Thoracic aorta (tissue), 2 donors: ENCODE measurements around the gene LGALS7. TPM values are rescaled to one million over a fixed set of nuclear protein-coding genes. Genes with fewer than 3 reads are reported as not detected.
"Not testable (repeated sequence)": the region's sequence is repeated elsewhere in the genome, so short reads cannot be mapped to it uniquely, and the experiment has no call there.

Source experiments
- ATAC-seq: fragments of 150-250 bp; one replicate; pipeline ENCODE4 v1.8.0; 2017; ENCODE audit warnings: low read depth; ENCODE audit not compliant: insufficient number of reproducible peaks, low FRiP score
- DNase-seq: peaks from one replicate; pipeline ENCODE4 v3.0.0-alpha.2; 2020; ENCODE audit warnings: low spot score
- H3K27ac ChIP-seq, 2 donors: fragments of 200-600 bp; sonication (generic); 1 replicate in 1 of 2; 2 replicates in 1 of 2; pipeline ENCODE4 v1.5.1; 2016; ENCODE audit warnings: mild to moderate bottlenecking in 2 of 2, moderate library complexity in 2 of 2
- H3K27me3 ChIP-seq: fragments of 200-600 bp; sonication (generic); replicated peaks from 2 replicates; pipeline ENCODE4 v1.6.0; 2016; ENCODE audit warnings: mild to moderate bottlenecking; ENCODE audit not compliant: insufficient read depth
- H3K36me3 ChIP-seq: fragments of 200-600 bp; sonication (generic); one replicate; pipeline ENCODE4 v1.5.1; 2016
- H3K4me1 ChIP-seq, 2 donors: fragments of 200-600 bp; sonication (generic); 1 replicate in 1 of 2; 2 replicates in 1 of 2; pipeline versions ENCODE4 v1.5.1 to v1.6.0; 2016; ENCODE audit warnings: low read depth in 2 of 2, mild to moderate bottlenecking in 1 of 2; ENCODE audit not compliant: control insufficient read depth in 1 of 2
- H3K4me3 ChIP-seq: fragments of 200-600 bp; sonication (generic); 2 replicates; pipeline ENCODE4 v1.5.1; 2016; ENCODE audit warnings: mild to moderate bottlenecking
- H3K9me3 ChIP-seq: fragments of 200-600 bp; sonication (generic); 2 replicates; pipeline ENCODE4 v1.5.1; 2016
- CTCF ChIP-seq: fragments of 200-600 bp; sonication (generic); IDR thresholded peaks from one replicate; pipeline ENCODE4 v1.5.1; 2019; ENCODE audit warnings: antibody characterized with exemption
- total RNA-seq, 2 donors: library from RNA; depleted of rRNA; stranded (reverse); fragments of >200 nt; gene quantifications; one replicate each; pipeline versions ENCODE4 v1.1.0 to v1.2.3, GENCODE V29; 2016

Gene LGALS7
- total RNA-seq, 2 donors from 2014 or later, result not detected

GRCh38 chr19:38796154-38796553 lies 22.8 kb upstream of the LGALS7 start:
- H3K9me3 ChIP-seq, result no peaks in the 10 kb centered on the region
- DNase-seq, result no peak
- H3K27ac ChIP-seq, result no peak overlapping the region
- no peak for TF ChIP-seq CTCF
- ATAC-seq, result no peak
- peaks cover 0 to 3% of the 10 kb centered on the region in 2 donors for H3K4me1 ChIP-seq
- H3K36me3 ChIP-seq, result no peaks in the 10 kb centered on the region
- H3K27me3 ChIP-seq, result no peaks in the 10 kb centered on the region
- H3K4me3 ChIP-seq, result no peak overlapping the region

GRCh38 chr19:38795549-38795948 lies 22.2 kb upstream of the LGALS7 start:
- no peak for ATAC-seq
- DNase-seq, result no peak
- no peak for TF ChIP-seq CTCF
- Histone ChIP-seq H3K9me3 (no peaks in the 10 kb centered on the region), H3K27me3 (no peaks in the 10 kb centered on the region), H3K36me3 (no peaks in the 10 kb centered on the region), H3K27ac (no peak overlapping the region), H3K4me3 (no peak overlapping the region), H3K4me1 (peaks cover 0 to 3% of the 10 kb centered on the region in 2 donors)

- Histone ChIP-seq H3K36me3 (no peaks in the 10 kb centered on the region), H3K27me3 (no peaks in the 10 kb centered on the region), H3K9me3 (no peaks in the 10 kb centered on the region), H3K4me1 (peaks cover 0 to 3% of the 10 kb centered on the region in 2 donors), H3K4me3 (no peak overlapping the region), H3K27ac (no peak overlapping the region)
- no peak for TF ChIP-seq CTCF
- no peak for ATAC-seq
- no peak for DNase-seq
Observed at GRCh38 chr19:38793671-38794070, 20.4 kb upstream of the LGALS7 start.

- peaks cover 0 to 3% of the 10 kb centered on the region in 2 donors for H3K4me1 ChIP-seq
- H3K27me3 ChIP-seq, result no peaks in the 10 kb centered on the region
- no peak overlapping the region for H3K27ac ChIP-seq
- TF ChIP-seq CTCF, result no peak
- no peak for ATAC-seq
- DNase-seq, result no peak
- no peaks in the 10 kb centered on the region for H3K9me3 ChIP-seq
- no peaks in the 10 kb centered on the region for H3K36me3 ChIP-seq
- no peak overlapping the region for H3K4me3 ChIP-seq
Observed at GRCh38 chr19:38793177-38793576, 19.9 kb upstream of the LGALS7 start.

- TF ChIP-seq CTCF, result peak; percentile 23
- no peak overlapping the region for H3K27ac ChIP-seq
- H3K27me3 ChIP-seq, result no peaks in the 10 kb centered on the region
- ATAC-seq, result no peak
- peaks cover 0 to 3% of the 10 kb centered on the region in 2 donors for H3K4me1 ChIP-seq
- no peaks in the 10 kb centered on the region for H3K36me3 ChIP-seq
- no peaks in the 10 kb centered on the region for H3K9me3 ChIP-seq
- DNase-seq, result no peak
- peak overlapping the region; percentile 66 for H3K4me3 ChIP-seq
Observed at GRCh38 chr19:38792250-38793111, 19.2 kb upstream of the LGALS7 start.

GRCh38 chr19:38791451-38792064 lies 18.2 kb upstream of the LGALS7 start:
- not testable (repeated sequence) for H3K4me1 ChIP-seq, H3K27me3 ChIP-seq, H3K36me3 ChIP-seq, ATAC-seq, H3K27ac ChIP-seq, DNase-seq, H3K9me3 ChIP-seq
- H3K4me3 ChIP-seq, result peak overlapping the region; percentile 67

- H3K27ac ChIP-seq, H3K36me3 ChIP-seq, ATAC-seq, H3K4me1 ChIP-seq, H3K9me3 ChIP-seq, H3K27me3 ChIP-seq, DNase-seq: not testable (repeated sequence)
- peak overlapping the region; percentile 67 for H3K4me3 ChIP-seq
Observed at GRCh38 chr19:38790507-38791403, 17.4 kb upstream of the LGALS7 start.
